Measurements from ENCODE around the gene SORCS3.

- TF ChIP-seq POLR2AphosphoS5 (IDR thresholded peaks at IDR 0.05): no peak
- TF ChIP-seq CTCF (IDR thresholded peaks at IDR 0.05): no peak
- no peak for TF ChIP-seq EP300 (IDR thresholded peaks at IDR 0.05)
- no peak for TF ChIP-seq POLR2A (IDR thresholded peaks at IDR 0.05)
Measured at GRCh38 chr10:105128111-105128510, 487.0 kb downstream of the SORCS3 start.

All from sigmoid colon (tissue), 4 donors.